HEK293T (cell line): ENCODE data around the gene RAB44.

ENCODE experiments used
- ARNT ChIP-seq: fragments of 450-650 bp; IDR thresholded peaks from 2 replicates; pipeline ENCODE4 v1.6.1; 2017; ENCODE audit warnings: mild to moderate bottlenecking
- BHLHE40 ChIP-seq: fragments of 450-650 bp; IDR thresholded peaks from 2 replicates; pipeline ENCODE4 v1.6.1; 2016; ENCODE audit warnings: mild to moderate bottlenecking, moderate library complexity, borderline replicate concordance
- CTBP1 ChIP-seq: fragments of 450-650 bp; IDR thresholded peaks from 2 replicates; pipeline ENCODE4 v1.6.1; 2016; ENCODE audit warnings: borderline replicate concordance
- ELF4 ChIP-seq: fragments of 450-650 bp; IDR thresholded peaks from 2 replicates; pipeline ENCODE4 v1.6.1; 2017; ENCODE audit warnings: antibody characterized with exemption
- HDGF ChIP-seq: fragments of 450-650 bp; IDR thresholded peaks from 2 replicates; pipeline ENCODE4 v1.6.1; 2017; ENCODE audit warnings: antibody characterized with exemption, borderline replicate concordance
- LEF1 ChIP-seq: fragments of 450-650 bp; IDR thresholded peaks from 2 replicates; pipeline ENCODE4 v1.6.1; 2017; ENCODE audit warnings: mild to moderate bottlenecking, borderline replicate concordance
- NFRKB ChIP-seq: fragments of 450-650 bp; IDR thresholded peaks from 2 replicates; pipeline ENCODE4 v1.6.1; 2016; ENCODE audit warnings: mild to moderate bottlenecking, moderate library complexity
- PKNOX1 ChIP-seq: fragments of 450-650 bp; IDR thresholded peaks from 2 replicates; pipeline ENCODE4 v1.6.1; 2016
- SP1 ChIP-seq: fragments of 450-650 bp; IDR thresholded peaks from 2 replicates; pipeline ENCODE4 v1.6.1; 2017
- TARDBP ChIP-seq: fragments of 450-650 bp; IDR thresholded peaks from 2 replicates; pipeline ENCODE4 v1.6.1; 2016
- ZNF384 ChIP-seq: fragments of 450-650 bp; IDR thresholded peaks from 2 replicates; pipeline ENCODE4 v1.6.1; 2016

GRCh38 chr6:36683656-36684446, 13.8 kb upstream of the RAB44 start:
- TF ChIP-seq ELF4 = no peak
- TF ChIP-seq NFRKB = no peak
- TF ChIP-seq LEF1 = no peak
- TF ChIP-seq BHLHE40 = no peak
- TF ChIP-seq CTBP1 = no peak
- TF ChIP-seq PKNOX1 = no peak
- TF ChIP-seq ARNT = no peak
- TF ChIP-seq SP1 = no peak
- TF ChIP-seq HDGF = no peak
- TF ChIP-seq ZNF384 = no peak
- no peak for TF ChIP-seq TARDBP
